HEK293T (cell line): ENCODE measurements around the gene CELSR1.
A peak's percentile ranks its signal among the peaks of the same experiment; 100 is the strongest.

Experiments used
- CTCF ChIA-PET: fragments of 350-600 bp; formaldehyde crosslinking; extraction: SDS; loops from one replicate; lab custom pipeline; 2021; ENCODE audit warnings: antibody characterized with exemption, inconsistent platforms; lab: Yijun Ruan, JAX
- POLR2A ChIA-PET: fragments of 350-600 bp; formaldehyde crosslinking; extraction: SDS; loops from one replicate; lab custom pipeline; 2020; ENCODE audit warnings: antibody characterized with exemption, inconsistent platforms; lab: Yijun Ruan, JAX
- DNase-seq: peaks from one replicate; pipeline ENCODE4 v3.0.0; 2012; ENCODE audit warnings: mixed read lengths; ENCODE audit errors: extremely low spot score
- ARNT ChIP-seq: fragments of 450-650 bp; IDR thresholded peaks from 2 replicates; pipeline ENCODE4 v1.6.1; 2017; ENCODE audit warnings: mild to moderate bottlenecking
- BHLHE40 ChIP-seq: fragments of 450-650 bp; IDR thresholded peaks from 2 replicates; pipeline ENCODE4 v1.6.1; 2016; ENCODE audit warnings: mild to moderate bottlenecking, moderate library complexity, borderline replicate concordance
- CTBP1 ChIP-seq: fragments of 450-650 bp; IDR thresholded peaks from 2 replicates; pipeline ENCODE4 v1.6.1; 2016; ENCODE audit warnings: borderline replicate concordance
- ELF4 ChIP-seq: fragments of 450-650 bp; IDR thresholded peaks from 2 replicates; pipeline ENCODE4 v1.6.1; 2017; ENCODE audit warnings: antibody characterized with exemption
- FOXA1 ChIP-seq: fragments of 450-650 bp; IDR thresholded peaks from 2 replicates; pipeline ENCODE4 v1.6.1; 2016; ENCODE audit warnings: mild to moderate bottlenecking
- FOXK2 ChIP-seq: fragments of 450-650 bp; IDR thresholded peaks from 2 replicates; pipeline ENCODE4 v1.6.1; 2016; ENCODE audit warnings: mild to moderate bottlenecking
- FOXM1 ChIP-seq: fragments of 450-650 bp; IDR thresholded peaks from 2 replicates; pipeline ENCODE4 v1.6.1; 2017; ENCODE audit warnings: mild to moderate bottlenecking, borderline replicate concordance
- HDGF ChIP-seq: fragments of 450-650 bp; IDR thresholded peaks from 2 replicates; pipeline ENCODE4 v1.6.1; 2017; ENCODE audit warnings: antibody characterized with exemption, borderline replicate concordance
- L3MBTL2 ChIP-seq: fragments of 450-650 bp; conservative IDR thresholded peaks from 2 replicates; pipeline ENCODE4 v1.6.1; 2016; ENCODE audit warnings: mild to moderate bottlenecking
- LEF1 ChIP-seq: fragments of 450-650 bp; IDR thresholded peaks from 2 replicates; pipeline ENCODE4 v1.6.1; 2017; ENCODE audit warnings: mild to moderate bottlenecking, borderline replicate concordance
- NFRKB ChIP-seq: fragments of 450-650 bp; IDR thresholded peaks from 2 replicates; pipeline ENCODE4 v1.6.1; 2016; ENCODE audit warnings: mild to moderate bottlenecking, moderate library complexity
- SP1 ChIP-seq: fragments of 450-650 bp; IDR thresholded peaks from 2 replicates; pipeline ENCODE4 v1.6.1; 2017
- SUZ12 ChIP-seq: fragments of 450-650 bp; IDR thresholded peaks from 2 replicates; pipeline ENCODE4 v1.6.1; 2016; ENCODE audit warnings: mild to moderate bottlenecking
- TARDBP ChIP-seq: fragments of 450-650 bp; IDR thresholded peaks from 2 replicates; pipeline ENCODE4 v1.6.1; 2016
- ZNF384 ChIP-seq: fragments of 450-650 bp; IDR thresholded peaks from 2 replicates; pipeline ENCODE4 v1.6.1; 2016
- TF ChIP-seq, protein P1 (sequence below): fragments of 450-650 bp; IDR thresholded peaks from 2 replicates; pipeline ENCODE4 v1.6.1; 2016

Gene CELSR1

DNA sequence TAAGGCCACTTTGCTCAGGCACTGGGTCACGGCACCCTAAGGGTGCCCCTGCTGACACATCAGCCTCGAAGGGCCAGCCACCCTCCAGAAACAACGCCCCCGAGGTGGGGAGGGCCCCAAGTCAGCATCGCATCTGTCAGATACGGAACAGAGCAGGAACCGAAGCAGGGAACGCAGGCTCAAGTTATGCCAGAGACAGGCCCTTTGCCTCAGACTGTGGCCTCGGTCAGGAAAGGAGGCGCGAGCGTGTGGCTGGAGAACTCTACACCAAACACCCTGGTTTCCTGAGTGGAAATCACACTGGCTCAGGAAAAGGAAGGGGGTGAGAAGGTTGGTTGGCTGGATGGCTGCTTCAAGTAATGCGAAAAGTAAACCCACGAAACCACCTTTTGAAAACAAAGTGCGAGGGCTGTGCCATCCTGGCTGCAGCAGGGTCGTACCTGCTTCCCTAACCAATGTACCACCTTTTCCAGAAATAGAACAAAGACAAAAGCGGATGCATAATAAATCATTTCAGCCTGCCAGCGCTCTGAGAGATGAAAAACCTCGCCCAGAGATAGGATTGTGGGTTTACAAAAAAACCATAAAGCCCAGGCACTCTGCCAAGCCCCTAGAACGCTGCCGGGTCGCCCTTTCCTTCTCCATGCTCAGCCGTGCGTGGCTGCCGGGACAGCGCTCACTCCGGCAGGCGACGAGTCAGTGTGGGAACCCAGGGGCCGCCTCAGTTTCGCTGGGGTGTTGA lies 163.3 kb downstream of the CELSR1 start:
- POLR2A ChIA-PET = no interaction called here
- DNase-seq = no peak
- no peak for TF ChIP-seq TARDBP
- CTCF ChIA-PET = no interaction called here

DNA sequence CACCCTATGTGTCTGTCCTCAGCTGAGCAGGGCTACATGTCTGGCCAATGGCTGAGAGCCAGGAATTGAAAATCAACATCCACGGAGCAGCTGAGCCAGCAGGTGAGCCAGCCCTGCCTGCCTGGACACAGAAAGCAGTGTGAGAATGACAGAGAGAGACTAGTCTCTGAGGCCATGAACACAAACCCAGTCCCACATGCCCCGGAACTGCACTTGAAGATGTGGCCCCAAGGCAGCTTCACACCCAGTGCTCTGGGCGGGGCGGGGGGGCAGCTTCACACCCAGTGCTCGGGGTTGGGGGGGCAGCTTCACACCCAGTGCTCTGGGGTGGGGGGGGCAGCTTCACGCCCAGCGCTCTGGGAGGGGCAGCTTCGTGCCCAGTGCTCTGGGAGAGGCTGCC lies 164.3 kb downstream of the CELSR1 start:
- ChIA-PET POLR2A (no interaction called here), CTCF (no interaction called here)
- no peak for DNase-seq
- TF ChIP-seq FOXK2 = no peak
- no peak for TF ChIP-seq ZNF384
- TF ChIP-seq NFRKB = no peak
- no peak for TF ChIP-seq ELF4
- TF ChIP-seq ARNT = no peak
- no peak for TF ChIP-seq HDGF
- TF ChIP-seq TARDBP = no peak
- TF ChIP-seq L3MBTL2 = no peak
- no peak for TF ChIP-seq SP1
- no peak for TF ChIP-seq FOXA1
- TF ChIP-seq FOXM1 = no peak
- TF ChIP-seq, protein P1, sequence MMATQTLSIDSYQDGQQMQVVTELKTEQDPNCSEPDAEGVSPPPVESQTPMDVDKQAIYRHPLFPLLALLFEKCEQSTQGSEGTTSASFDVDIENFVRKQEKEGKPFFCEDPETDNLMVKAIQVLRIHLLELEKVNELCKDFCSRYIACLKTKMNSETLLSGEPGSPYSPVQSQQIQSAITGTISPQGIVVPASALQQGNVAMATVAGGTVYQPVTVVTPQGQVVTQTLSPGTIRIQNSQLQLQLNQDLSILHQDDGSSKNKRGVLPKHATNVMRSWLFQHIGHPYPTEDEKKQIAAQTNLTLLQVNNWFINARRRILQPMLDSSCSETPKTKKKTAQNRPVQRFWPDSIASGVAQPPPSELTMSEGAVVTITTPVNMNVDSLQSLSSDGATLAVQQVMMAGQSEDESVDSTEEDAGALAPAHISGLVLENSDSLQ = no peak

DNA sequence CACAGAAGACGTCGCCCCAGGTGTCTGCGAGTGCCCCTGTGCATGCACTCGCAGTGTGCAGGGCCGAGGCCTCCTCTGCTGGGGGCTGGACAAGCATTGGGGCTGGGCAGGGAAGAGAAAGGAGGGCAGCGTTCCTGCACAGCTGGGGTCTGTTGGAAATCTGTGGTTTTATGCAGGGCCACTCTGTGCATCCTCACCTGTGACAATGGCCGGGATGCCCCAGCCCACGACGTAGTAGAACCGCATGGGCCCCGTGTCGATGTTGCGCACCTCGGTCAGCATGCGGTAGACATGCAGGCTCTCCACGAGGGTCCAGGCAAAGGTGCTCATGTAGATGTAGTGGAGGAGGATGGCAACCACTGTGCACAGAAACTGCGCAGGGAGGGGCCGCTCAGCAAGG lies 164.7 kb downstream of the CELSR1 start:
- no peak for DNase-seq
- TF ChIP-seq HDGF (no peak), L3MBTL2 (no peak), ZNF384 (no peak), NFRKB (no peak), SUZ12 (no peak), FOXA1 (no peak), FOXK2 (no peak), CTBP1 (no peak), TARDBP (no peak)
- TF ChIP-seq, protein P1 = no peak
- ChIA-PET POLR2A (no interaction called here), CTCF (no interaction called here)

DNA sequence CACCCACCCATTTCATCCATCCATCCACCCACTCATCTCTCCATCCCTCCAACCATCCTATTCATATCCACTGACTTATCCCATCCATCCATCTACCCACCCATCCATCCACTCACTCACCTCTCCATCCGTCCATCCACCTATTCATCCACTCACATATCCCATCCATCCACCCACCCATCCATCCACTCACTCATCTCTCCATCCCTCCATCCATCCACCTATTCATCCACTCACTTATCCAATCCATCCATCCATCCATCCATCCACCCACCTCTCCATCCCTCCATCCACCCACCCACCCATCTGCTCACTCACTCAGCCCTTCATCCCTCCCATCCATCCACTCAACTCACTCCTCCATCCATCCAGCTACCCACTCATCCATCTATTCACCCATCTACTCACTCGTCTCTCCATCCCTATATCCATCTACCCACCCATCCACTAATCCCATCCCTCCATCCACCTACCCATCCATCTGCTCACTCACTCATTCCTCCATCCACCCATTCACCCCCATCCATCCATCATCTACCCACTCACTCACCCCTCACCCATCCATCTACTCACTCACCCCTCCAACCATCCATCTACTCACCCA lies 165.7 kb downstream of the CELSR1 start:
- TF ChIP-seq TARDBP = 0 out of 2 replicates have a peak, but pooled peaks have one; percentile 14
- TF ChIP-seq FOXM1 = no peak
- CTCF ChIA-PET = interaction anchor here (0.5 kb wide), 1 partner anchor 264 kb away, joined by 3 read pairs; no protein-coding TSS in a partner anchor
- no peak for DNase-seq
- POLR2A ChIA-PET = no interaction called here

GRCh38 chr22:46370584-46371291 lies 166.7 kb downstream of the CELSR1 start:
- no peak for TF ChIP-seq CTBP1
- TF ChIP-seq FOXK2 = no peak
- TF ChIP-seq HDGF = no peak
- no peak for TF ChIP-seq L3MBTL2
- TF ChIP-seq TARDBP = no peak
- no peak for TF ChIP-seq ZNF384
- TF ChIP-seq FOXM1 = no peak
- no peak for TF ChIP-seq LEF1
- TF ChIP-seq ARNT = no peak
- no peak for TF ChIP-seq SP1
- TF ChIP-seq, protein P1 = no peak
- TF ChIP-seq ELF4 = no peak
- no peak for TF ChIP-seq BHLHE40
- CTCF ChIA-PET = no interaction called here
- DNase-seq = no peak
- POLR2A ChIA-PET = no interaction called here

DNA sequence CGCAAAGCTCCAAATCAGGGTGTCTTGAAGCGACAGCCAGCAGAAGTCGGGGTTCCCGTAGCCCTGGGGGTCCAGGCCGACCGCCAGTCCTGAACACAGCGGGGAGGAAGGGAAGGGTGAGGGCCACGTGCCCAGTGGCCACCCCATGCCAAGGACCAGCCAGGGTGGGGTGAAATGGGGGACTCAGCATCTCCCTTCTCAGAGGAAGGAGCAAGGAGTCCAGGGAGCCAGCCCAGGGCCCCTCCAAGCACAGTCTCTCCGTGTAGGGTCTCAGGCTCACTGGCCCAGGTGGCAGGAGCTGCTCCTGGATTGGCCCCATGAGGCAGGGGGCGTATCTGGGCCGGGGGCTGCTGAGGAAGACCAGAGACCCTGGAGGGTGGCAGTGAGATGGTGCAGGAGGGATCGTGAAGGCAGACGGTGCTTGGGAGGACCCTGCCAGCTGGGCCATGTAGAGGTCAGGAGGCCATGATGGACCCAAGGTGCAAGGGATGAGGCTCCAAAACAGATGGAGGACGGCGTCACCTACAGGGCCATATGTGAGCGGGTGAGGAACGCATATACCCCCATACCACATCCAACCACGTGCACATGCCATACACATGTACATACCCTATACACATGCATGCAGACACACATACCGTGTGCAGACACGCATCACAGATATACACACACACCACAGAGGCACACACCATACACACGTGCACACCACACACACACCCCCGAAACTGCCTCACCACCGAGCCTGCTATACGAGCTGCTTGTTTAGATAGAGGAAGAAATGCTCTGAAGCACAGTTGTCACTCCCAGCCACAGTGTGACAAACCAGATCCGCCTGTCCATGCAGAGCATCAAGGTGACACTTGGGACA lies 167.5 kb downstream of the CELSR1 start:
- TF ChIP-seq TARDBP (no peak), LEF1 (no peak), ZNF384 (no peak), L3MBTL2 (no peak), CTBP1 (no peak), BHLHE40 (no peak)
- ChIA-PET POLR2A (no interaction called here), CTCF (no interaction called here)
- DNase-seq = no peak
